Adrenal gland (tissue), 5 donors: ENCODE measurements around the gene NR2E3.

Source experiments
- CTCF ChIP-seq, 6 experiments: fragments of 450-650 bp in 4 of 6; fragments of 200-600 bp in 2 of 6; sonication (generic) in 1 of 6; IDR thresholded peaks; 1 replicate in 5 of 6; 2 replicates in 1 of 6; pipeline versions ENCODE4 v1.5.1 to v1.8.0; 2016 to 2021; ENCODE audit warnings: antibody characterized with exemption in 6 of 6, mild to moderate bottlenecking in 2 of 6, moderate library complexity in 1 of 6
- POLR2A ChIP-seq, 2 donors: fragments of 450-650 bp; IDR thresholded peaks; one replicate each; pipeline ENCODE4 v1.6.1; 2017; ENCODE audit warnings: antibody characterized with exemption in 2 of 2, mild to moderate bottlenecking in 2 of 2, moderate library complexity in 1 of 2
- donor health status: DM: no; HTN: no; CAD: no.

GRCh38 chr15:71804226-71804625 lies 6.1 kb upstream of the NR2E3 start:
- TF ChIP-seq CTCF (IDR thresholded peaks at IDR 0.05) (no peak), POLR2A (IDR thresholded peaks at IDR 0.05) (no peak)
